ENCODE results near the gene KLHL5.
"Not testable (repeated sequence)": the region's sequence is repeated elsewhere in the genome, so short reads cannot be mapped to it uniquely, and the experiment has no call there.

KLHL5 gene

GRCh38 chr4:39104255-39104654, 42.2 kb downstream of the KLHL5 start:
- no peak for DNase-seq

DNA sequence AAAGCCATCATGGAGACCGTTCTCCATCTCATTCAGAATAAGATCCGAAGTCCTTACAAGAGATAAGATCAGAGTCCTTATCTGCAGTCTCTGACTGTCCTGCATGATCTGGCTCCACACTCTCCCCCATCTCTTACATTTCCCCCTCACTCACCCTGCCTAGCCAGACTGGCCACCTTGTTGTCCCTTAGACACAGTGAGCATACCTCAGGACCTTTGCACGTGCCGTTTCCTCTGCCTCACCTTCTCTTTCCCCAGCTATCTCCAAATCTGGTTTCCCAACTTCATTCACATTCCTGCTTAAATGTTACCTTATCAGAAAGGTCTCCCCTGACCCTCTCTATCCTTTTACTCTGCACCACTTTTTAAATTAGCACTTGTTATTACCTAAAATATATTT, 44.0 kb downstream of the KLHL5 start:
- DNase-seq = no peak

DNA sequence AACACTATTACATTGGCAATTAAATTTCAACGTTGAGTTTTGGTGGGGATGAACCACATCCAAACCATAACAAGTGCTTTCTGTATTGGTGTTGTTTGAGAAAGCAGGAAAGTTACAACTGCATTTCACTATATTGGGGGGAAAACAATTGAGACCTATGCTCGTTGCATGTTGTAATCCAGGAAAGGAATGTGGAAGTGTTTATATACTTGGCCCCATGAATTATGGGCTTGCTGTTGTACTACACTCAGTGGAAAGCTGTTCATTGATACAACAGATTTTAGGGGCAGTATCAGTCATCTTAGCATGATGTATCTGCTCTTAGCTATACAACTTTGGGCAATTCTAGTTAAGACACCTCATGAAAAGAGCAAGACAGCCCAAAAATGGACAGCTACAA, 52.4 kb downstream of the KLHL5 start:
- DNase-seq = no peak

DNA sequence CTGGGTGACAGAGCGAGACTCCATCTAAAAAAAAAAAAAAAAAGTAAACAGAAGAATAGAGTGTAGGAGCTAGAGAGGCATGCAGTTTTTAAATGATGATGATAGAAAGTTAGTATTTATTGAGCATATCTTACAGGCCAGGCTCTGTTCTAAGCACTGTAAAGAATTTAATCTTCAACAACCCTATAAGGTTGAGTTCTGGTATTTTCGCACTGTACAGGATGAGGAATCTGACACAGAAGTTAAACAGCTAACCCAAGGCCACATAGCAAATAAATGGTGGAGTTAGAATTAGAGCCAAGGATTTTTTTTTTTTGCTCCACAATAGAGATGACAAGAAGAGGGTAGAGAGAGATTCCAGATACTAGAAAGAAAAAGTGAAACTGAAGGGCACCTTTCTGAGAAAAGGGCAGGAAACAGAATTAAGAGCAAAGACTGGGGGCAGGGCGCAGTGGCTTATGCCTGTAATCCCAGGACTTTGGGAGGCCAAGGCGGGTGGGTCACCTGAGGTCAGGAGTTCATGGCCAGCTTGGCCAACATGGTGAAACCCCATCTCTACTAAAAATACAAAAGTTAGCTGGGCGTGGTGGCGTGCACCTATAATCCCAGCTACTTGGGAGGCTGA, 56.1 kb downstream of the KLHL5 start:
- DNase-seq = no peak

- DNase-seq = no peak
Measured at GRCh38 chr4:39120418-39120817, 58.4 kb downstream of the KLHL5 start.

- no peak for DNase-seq
Measured at GRCh38 chr4:39124885-39125599, 63.0 kb downstream of the KLHL5 start.

DNA sequence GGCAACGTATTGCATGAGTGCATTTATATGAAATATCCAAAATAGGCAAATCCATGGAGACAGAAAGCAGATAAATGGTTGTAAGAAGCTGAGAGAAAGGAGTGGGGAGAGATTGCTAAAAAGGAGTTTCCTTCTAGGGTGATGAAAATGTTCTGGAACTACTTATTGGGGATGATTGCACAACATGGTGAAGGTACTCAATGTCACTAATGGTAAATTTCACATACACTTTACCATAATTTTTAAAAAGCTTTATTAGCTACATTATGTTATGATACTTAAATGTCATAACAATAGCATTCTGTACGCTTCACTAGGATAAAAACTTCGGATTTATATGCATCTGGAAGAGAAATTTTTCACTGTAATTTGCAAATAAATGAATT, 63.6 kb downstream of the KLHL5 start:
- no peak for DNase-seq

DNA sequence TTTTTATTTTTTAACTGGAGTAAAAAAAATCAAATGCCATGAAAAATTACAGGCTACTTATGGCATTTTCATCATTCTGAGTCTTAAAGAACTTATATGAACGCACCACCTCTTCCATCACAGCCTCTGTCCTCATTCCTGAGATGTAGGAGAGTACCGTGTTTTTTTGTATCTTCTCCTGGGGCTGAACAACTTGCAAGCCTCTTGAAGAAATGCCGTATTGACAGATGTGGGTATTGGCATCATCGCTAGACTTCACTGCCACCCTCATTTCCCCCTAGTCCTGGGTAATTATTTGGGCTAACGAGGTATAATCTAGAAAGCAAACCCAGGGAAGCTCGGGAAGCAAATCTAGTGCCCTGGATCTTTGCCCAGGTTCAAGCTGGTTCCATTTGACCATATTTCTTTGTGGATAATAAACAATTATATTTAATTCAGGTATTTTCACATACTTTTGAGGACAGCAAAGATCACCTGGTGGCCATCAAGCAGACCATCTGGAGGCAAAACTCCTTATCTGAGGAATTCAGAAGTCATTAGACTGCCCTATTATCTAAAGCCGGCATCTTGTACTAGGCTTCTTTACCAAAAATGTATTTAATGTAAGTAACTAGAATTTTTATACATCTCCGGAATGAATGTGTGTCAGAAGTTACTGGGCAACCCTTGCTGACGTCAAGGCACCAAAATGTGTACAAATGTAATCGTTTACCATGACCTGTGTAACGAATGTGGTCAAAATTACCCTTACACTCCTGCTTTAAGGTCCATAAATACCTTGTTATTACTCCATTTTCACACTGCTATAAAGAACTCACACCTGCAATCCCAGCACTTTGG, 64.4 kb downstream of the KLHL5 start:
- no peak for DNase-seq

GRCh38 chr4:39133623-39134022, 71.6 kb downstream of the KLHL5 start:
- no peak for DNase-seq

DNA sequence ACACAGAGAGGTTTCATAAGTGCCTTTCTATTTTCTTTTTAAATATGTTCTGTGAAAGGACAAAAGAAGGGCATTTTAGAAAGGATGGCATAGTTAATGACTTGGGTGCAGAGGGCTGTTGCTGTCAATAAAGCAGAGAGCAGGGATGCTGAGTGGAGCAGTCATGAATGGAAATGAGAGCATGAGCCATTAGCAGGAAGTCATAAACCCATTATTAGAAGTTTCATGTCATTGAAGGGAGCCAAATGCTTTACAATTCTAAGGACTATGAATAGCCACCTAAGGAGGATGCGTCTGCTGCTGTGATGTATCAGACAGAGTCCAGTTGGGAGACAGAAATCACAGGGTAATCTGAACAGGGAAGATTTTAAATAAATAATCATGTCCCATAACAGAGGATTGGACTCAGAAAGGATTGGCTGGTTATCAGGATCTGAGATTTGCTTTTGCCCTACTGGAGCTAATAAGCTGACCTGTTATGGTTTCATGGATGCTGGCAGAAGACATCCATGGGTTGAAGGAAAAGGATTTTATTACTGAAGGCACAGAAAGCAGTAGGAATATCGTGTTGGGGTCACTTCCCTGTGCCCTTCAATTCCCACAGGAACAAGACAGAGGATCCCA, 72.8 kb downstream of the KLHL5 start:
- no peak for DNase-seq

DNA sequence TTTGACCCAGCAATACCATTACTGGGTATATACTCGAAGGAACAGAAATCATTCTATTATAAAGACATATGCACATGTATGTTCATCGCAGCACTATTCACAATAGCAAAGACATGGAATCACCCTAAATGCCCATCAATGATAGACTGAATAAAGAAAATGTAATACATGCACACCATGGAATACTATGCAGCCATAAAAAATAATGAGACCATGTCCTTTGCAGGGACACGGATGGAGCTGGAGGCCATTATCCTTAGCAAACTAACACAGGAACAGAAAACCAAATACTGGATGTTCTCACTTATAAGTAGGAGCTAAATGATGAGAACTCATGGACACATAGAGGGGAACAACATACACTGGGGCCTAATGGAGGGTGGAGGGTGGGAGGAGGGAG, 76.2 kb downstream of the KLHL5 start:
- DNase-seq = not testable (repeated sequence)

GRCh38 chr4:39146211-39146610, 84.2 kb downstream of the KLHL5 start:
- DNase-seq = no peak

DNA sequence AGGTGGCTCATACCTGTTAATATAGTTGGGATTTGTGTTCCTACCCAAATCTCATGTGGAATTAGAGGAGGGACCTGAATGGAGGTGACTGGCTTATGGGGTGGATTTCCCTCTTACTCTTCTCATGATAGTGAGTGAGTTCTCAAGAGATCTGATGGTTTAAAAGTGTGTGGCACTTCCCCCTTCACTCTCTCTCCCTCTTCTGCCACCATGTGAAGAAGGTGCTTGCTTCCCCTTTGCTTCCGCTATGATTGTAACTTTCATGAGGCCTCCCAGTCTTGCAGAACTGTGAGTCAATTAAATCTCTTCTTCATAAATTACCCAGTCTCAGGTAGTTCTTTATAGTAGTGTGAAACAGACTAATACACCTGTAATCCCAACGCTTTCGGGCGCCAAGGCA, 92.0 kb downstream of the KLHL5 start:
- DNase-seq = no peak

- no peak for DNase-seq
Measured at GRCh38 chr4:39157520-39157919, 95.5 kb downstream of the KLHL5 start.

GRCh38 chr4:39166177-39166576, 104.1 kb downstream of the KLHL5 start:
- no peak for DNase-seq

DNA sequence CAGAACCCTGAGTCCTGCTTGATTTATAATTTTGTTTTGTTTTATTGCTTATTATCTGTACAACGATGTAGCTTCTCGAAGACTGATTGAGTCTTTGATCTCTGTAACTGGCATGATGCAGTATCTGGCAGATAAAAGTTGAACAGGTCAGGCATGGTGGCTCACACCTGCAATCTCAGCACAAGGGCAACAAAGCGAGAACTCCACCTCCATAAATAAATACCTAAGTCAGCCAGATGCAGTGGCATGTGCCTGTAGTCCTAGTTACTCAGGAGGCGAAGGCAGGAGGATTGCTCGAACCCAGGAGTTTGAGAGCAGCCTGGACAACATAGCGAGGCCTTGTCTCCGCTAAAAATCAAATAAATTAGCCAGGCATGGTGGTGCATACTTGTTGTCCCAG, 104.6 kb downstream of the KLHL5 start:
- no peak for DNase-seq

DNA sequence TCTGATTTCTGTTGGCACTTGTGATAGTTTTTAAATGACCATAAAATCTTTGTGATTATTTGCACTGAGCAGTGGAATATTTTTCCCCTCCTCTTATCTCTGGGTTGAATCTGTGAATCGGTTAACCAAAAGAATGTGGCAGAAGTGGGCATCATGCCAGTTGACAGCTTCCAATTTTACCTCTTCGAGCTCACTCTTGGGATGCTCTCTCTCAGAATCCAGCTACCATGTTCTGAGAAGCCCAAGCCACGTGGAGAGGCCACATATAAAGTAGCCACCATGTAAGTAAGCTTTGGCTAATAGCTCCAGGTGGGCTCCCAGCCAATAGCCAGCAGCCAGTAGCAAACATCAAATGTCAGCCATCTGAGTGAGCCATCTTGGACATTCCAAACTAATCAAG, 107.4 kb downstream of the KLHL5 start:
- no peak for DNase-seq

DNA sequence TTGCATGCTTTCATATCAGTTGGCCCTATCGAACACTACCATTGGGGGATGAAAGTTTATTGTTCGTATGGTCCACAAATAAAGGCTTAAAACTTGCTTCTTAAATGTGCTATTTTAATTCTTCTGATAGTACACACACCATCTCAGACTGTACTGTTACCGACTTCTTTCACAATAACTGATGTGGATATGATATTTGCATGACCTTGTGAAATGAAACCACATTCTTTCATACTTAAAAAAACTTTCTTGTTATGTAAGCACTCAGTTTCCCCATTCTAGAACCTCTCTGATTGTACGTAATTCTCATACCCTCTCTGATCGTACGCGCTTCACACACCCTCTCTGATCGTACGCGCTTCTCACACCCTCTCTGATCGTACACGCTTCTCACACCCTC, 108.3 kb downstream of the KLHL5 start:
- no peak for DNase-seq
